ENCODE data around the gene RREB1. TPM values are rescaled to one million over a fixed set of nuclear protein-coding genes. Genes with fewer than 3 reads are reported as not detected.

The RREB1 gene
- total RNA-seq, 1 experiment from 2014 or later: 5.3 TPM

DNA sequence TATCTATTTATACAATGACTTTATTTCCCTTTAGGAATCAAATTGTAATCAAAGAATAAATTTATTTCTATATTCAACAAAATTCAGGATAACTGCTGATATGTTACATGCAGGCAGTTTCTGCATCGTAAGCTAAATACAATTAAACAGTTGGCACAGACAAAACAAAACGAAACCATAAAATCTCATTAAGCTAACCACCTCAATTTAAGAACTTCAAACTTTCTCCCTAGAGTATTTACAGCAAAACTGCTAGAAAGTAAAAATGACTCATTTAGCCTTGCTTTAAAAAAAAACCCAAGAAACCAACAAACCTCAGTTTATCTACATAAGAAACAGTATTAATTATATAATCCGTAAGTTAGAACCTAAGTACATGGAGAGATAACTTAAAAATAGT, 188.2 kb downstream of the RREB1 start:
- no peak for DNase-seq (ENCODE audit: low spot score)

GRCh38 chr6:7296602-7297001, 188.8 kb downstream of the RREB1 start:
- no peak for DNase-seq (ENCODE audit: low spot score)

- no peak for DNase-seq (ENCODE audit: low spot score)
Observed at GRCh38 chr6:7298113-7298512, 190.4 kb downstream of the RREB1 start.

GRCh38 chr6:7300926-7301325, 193.2 kb downstream of the RREB1 start:
- no peak for DNase-seq (ENCODE audit: low spot score)

Other genes with a start within 250 kb of the RREB1 start
- gene SSR1, start 205.2 kb downstream of the RREB1 start, total RNA-seq (2014; rRNA removed; shearing (Covaris generic)): 107 and 127 TPM in 2 replicates

Data from H4 (cell line).